G401 (cell line): Measurements from ENCODE around the gene OR10J4. TPM values are rescaled to one million over a fixed set of nuclear protein-coding genes. Genes with fewer than 3 reads are reported as not detected.
"Not testable (repeated sequence)": the region's sequence is repeated elsewhere in the genome, so short reads cannot be mapped to it uniquely, and the experiment has no call there.

Source experiments
- DNase-seq: peaks from one replicate; pipeline ENCODE4 v3.0.0-alpha.2; 2015; ENCODE audit warnings: low spot score
- in situ Hi-C: cut with HindIII; loops from 2 replicates; pipeline ENCODE4 v1.10.0; 2016; ENCODE audit warnings: low sequenced_read_pairs, mixed read lengths
- total RNA-seq: library from RNA; depleted of rRNA; stranded (reverse); fragments of >200 nt; shearing (Covaris generic); gene quantifications from 2 replicates; pipeline ENCODE4 v1.2.3, GENCODE V29; 2014; rRNA removed

Gene OR10J4
- total RNA-seq, result not detected in 2 replicates

- in situ Hi-C loops, result no loop called here
- DNase-seq, result no peak
Measured at GRCh38 chr1:159431904-159432303, at the start of gene OR10J4. Gene OR10J4 (plus strand): TSS chr1:159432204.

DNA sequence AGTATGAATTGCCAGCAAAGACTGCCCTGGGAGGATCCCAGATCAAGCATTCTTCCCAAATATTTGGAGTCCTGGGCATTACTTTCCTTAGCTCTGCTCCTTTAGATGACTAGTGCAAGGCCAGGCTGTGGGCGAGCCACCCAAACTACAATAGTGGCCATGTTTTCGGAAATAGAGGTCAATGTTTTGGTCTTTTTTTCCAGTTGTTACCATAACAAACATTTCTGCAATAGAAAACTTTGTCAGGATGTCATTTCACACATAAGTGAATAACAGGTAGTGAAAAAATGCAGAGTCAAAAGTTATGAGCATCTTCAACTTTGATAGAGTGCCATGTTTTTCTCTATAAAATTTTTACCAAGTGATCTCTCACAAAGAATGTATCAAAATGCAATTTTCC lies 25.2 kb upstream of the OR10J4 start:
- in situ Hi-C loops, result no loop called here

GRCh38 chr1:159408862-159409400 lies 23.1 kb upstream of the OR10J4 start:
- no peak for DNase-seq
- in situ Hi-C loops, result no loop called here

More for the DNA sequence above, 25.2 kb upstream of the OR10J4 start:
- DNase-seq, result no peak

DNA sequence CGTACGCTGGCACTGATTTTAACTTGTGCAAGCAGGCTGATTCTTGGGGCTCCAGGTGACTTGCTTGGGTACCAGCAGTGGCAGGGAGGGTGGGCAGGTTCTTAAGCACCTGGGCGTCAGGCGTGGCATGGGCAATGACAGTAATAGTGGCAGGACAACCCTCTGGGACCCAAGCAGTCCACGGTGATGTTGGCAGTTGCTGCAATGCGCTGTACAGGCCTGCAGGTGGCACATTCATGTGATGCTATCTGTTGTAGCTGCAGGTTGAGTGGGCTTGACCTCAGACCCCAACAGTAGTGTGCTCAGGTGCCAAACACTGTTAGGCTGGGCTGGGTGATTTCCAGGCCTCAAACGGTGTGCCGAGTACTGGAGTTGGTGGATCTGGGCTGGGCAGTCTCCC lies 10.2 kb upstream of the OR10J4 start:
- no peak for DNase-seq

GRCh38 chr1:159428536-159428935 lies 3.5 kb upstream of the OR10J4 start:
- in situ Hi-C loops, result no loop called here
- no peak for DNase-seq

More for the DNA sequence above, 10.2 kb upstream of the OR10J4 start:
- in situ Hi-C loops, result no loop called here

DNA sequence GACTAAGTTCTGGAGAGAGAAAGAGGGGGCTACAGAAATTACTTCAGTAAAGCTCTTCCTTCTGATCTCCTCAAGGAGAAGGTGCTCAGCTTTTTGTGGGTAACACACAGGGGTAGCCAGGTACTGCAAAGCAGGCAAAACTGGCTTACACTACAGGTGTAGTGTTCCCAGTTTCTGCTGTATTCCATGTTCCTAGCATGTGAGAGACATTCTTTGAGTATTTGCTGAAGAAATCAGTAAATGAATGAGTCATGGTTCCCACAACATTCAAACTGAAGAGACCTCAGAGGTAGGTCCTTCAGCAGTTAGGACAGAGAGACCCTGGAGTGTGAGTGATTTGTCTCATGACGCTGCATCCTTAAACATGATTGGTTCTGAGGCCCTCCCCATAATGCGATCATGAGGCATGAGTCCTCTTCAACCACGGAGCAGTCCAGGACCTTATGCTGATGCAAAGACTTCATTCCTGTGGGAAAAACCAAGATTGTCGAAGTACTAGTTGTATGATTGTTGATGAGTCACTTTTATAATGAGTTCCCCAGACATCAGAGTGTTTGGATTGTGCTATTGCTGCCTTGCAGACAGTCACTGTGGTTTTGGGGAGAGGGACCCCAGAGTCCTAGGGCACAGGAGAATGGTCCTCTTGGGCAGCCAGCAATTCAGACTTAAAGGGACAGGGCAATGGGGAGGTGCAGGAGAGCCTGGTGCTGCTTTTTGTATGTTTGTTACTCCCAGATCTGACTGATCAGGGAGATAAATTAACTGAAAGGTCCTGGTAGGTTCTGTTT lies 2.7 kb upstream of the OR10J4 start:
- DNase-seq, result no peak
- in situ Hi-C loops, result no loop called here

GRCh38 chr1:159430985-159431384 lies 1.0 kb upstream of the OR10J4 start:
- in situ Hi-C loops, result no loop called here
- no peak for DNase-seq

DNA sequence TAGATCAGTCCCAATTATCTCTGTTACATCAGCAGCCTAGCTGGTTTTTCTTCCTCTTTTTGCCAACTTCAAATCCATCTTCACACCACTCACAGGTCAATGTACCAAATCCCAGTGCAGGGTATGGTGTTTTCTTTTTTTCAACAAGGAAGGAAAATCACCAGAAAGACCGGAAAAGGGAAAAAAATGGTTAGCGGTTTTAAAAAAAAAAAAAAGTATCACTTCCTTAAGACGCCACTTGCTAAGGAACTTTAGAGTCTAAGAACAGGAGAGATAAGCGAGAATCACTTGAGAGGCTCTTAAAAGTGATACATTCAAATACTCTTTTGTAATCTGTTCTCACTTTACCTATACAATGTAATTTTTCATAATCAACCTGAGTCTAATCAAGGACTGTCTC lies 4.5 kb downstream of the OR10J4 start:
- in situ Hi-C loops, result no loop called here
- peak; percentile 1 for DNase-seq

DNA sequence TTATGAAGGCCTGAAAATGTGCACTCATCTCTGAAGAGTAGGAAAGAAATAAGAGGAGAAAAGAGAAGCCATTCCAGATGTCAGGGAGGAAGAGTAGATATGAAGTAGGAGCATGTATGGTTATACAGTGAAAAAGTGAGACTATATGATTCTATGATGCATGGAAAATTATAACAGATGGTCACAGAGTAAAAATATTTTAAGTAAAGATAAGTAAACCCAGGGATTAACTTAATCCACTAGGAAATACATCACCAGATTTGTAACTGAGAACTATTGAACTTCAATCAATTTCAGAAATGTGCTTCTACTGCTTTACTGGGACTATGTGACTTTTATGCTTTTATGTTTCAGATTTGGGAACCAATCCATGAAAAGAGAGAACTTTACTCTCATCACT lies 7.4 kb downstream of the OR10J4 start, which contains the start of gene OR10J1:
Gene OR10J1, plus strand, starts transcription at position 301 of the 400 bp plus-strand sequence. Its CDS starts 70 bp downstream, at position 371.
- no peak for DNase-seq
- in situ Hi-C loops, result no loop called here

DNA sequence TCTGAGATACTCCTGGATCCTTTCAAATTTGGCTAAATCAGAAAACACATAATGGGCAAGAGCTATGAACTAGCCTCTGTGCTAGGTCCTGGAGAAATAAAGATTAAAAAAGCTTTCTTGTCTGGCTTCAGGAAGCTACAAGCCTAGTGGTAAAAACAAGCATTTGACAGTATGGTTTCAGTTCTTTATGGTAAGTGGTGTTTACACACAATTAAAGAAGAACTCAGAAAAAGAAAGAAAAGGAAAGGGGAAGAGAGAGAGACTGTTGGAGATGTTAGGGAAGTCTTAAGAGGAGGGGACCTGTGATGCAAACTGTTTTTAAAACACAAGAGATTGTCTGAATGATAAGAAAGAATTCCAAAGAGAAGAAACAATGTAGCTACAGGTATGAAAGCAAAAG lies 9.4 kb downstream of the OR10J4 start:
- no peak for DNase-seq
- in situ Hi-C loops, result no loop called here

DNA sequence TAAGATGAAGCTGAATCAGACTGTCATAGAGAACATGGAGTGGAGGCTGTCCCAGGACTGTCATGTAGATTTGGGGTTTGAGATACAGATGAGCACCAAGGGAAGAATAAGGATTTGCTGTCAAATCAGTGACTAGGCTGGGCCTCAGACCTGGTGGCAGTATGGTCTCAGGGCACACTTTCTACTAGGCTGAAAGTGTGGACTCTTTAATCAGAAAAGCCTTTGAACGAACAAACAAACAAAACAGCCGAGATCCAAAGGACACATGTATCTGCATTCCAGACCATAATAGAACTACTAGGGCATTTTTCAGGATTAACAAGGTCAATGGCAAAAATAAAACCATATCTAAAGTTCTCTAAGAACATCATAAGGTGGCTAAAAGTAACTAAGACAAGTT lies 10.4 kb downstream of the OR10J4 start:
- DNase-seq, result no peak
- in situ Hi-C loops, result no loop called here

DNA sequence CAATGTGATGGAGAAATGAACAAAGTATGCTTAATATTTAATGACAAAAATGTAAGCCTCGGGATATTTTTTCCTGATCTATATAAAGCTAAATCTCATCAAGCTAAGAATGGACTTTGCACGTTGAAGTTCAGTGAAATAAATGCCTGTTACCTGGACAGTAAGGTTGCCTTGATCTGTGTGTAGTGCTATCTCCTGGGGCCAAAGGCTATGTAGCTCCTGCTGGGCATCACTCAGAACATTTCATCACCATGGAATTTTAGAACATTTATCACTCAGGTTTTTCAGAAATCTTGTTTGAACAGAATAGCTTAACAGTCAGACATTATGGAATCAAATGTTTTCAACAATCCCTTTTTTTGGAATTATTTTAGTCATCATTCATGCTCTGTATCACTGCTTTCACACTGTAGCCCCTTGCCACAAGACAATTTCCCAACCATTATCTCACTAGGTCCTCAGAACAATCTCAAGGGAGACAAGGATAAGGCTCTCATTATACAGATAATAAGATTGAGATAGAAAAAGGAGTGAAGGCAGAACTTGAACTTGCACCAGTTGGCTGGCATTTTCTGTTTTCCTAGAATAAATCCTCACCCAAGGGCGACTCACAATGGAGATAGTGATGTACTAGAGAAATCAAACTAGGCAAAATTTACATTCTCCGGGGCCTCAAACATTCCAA lies 11.2 kb downstream of the OR10J4 start:
- no peak for DNase-seq
- in situ Hi-C loops, result no loop called here

DNA sequence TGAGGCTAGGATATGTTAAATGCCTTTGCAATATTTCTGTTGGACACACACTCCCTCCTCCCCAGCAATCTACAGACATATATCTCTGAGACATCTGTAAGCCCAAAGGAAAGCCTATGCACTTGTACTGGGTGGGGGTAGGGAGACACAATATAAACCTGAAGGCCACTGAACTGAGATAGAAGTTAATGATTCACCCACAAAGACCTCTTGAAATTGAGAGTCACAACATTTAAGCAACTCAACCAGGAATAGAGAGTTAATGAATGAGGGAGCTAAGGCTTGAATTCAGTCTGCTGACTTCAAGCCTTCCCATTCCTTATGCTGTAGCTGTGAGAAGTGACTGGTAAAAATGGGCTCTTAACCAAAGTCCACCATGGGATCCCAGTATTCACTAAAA lies 12.5 kb downstream of the OR10J4 start:
- in situ Hi-C loops, result no loop called here
- DNase-seq, result no peak

GRCh38 chr1:159448181-159448580 lies 16.2 kb downstream of the OR10J4 start:
- in situ Hi-C loops, result no loop called here

DNA sequence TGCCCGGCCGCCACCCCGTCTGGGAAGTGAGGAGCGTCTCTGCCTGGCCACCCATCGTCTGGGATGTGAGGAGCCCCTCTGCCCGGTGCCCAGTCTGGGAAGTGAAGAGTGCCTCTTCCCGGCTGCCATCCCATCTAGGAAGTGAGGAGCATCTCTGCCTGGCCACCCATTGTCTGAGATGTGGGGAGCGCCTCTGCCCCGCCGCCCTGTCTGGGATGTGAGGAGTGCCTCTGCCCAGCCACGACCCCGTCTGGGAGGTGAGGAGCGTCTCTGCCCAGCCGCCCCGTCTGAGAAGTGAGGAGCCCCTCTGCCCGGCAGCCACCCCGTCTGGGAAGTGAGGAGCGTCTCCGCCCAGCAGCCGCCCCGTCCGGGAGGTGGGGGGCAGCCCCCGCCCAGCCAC lies 17.6 kb downstream of the OR10J4 start:
- DNase-seq, in situ Hi-C loops: not testable (repeated sequence)

More at GRCh38 chr1:159448181-159448580, 16.2 kb downstream of the OR10J4 start:
- no peak for DNase-seq

DNA sequence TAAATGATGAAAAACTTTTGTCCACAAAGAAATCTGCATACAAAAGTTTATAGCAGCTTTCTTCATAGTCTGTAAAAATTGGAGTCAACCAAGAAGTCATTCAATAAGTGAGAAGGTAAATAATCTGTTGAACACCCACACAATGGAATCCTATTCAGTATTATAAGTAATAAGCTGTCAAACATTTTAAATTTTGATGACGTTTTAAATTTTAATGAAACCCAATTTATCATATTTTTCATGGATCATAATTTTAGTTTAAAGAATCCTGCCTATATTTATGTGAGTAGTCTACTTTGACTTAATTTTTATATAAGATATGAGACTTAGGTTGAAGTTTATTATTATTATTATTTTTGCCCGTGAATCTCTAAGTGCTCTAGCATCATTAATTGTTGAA lies 27.5 kb downstream of the OR10J4 start:
- no peak for DNase-seq
- in situ Hi-C loops, result no loop called here

- in situ Hi-C loops, result no loop called here
- no peak for DNase-seq
Measured at GRCh38 chr1:159465191-159465603, 33.2 kb downstream of the OR10J4 start.

DNA sequence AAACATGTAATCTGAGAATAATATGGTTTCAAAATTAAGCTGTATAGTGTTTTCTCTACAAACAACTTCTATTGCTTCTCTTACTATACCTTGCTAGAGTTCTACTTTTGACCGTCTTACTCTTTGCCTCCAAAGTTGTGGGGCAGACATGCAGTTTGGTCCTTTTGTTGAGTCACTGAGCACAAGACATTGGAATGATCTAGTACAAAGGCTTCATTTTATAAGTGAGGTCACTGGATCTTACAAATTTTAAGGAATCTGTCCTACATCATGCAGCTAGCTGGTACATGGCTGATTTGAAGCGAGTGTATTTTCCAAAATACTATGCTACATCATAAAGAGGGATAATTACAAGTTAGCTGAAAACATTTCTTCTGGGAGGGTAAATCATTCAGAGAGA lies 36.3 kb downstream of the OR10J4 start:
- in situ Hi-C loops, result no loop called here

DNA sequence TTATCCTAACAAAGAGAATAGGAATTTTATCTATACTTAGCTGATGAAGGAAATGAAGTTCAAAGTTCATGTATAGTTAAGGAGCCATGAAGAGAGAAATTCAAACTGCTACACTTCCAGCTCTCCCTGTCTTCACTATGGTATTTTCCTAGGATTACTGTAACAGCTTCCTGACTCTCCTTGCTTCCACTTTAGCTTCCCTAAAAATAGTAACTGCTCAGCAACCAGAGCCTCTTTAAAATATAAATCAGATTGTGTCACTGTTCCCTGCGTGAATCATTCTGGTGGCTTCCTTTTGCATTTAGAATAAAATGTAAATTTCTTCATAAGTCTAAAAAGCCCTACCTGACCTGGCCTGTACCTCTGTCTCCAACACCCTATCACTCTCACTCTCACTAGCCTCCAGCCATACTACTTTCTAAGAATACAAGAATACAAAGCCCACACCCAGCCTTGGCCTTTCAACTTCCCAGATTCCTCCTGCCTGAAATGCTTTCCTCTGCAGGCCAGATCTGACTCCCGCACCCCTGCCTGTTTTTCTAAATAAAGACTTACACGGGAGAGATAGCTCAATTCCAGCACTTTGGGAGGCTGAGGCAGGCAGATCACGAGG lies 38.0 kb downstream of the OR10J4 start:
- no peak for DNase-seq
- in situ Hi-C loops, result no loop called here

More for the DNA sequence above, 36.3 kb downstream of the OR10J4 start:
- DNase-seq, result no peak

DNA sequence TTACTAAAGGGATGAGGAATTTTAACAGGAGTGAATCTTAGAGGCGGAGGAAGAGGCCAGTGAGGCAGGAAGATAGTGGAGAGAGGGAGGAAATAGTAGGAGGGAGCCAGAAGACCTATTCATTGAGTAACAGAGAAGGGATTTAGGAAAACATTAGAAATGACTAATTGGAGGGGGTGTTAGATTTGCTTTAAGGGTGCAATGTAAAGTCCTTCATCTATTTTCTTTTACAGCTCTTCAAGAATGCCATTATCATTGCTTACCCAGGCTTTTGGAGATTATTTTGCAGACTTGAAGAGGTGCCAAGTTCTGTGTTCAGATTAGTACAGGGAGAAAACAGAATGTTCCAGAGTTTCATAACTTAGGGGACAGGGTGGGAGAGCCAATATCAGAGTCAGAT lies 41.3 kb downstream of the OR10J4 start:
- DNase-seq, result no peak
- in situ Hi-C loops, result no loop called here
